DMS114 treated with DMSO at 0.1 percent for 48 hours (cell line): ENCODE results near the gene GIGYF2.
"Not testable (repeated sequence)": the region's sequence is repeated elsewhere in the genome, so short reads cannot be mapped to it uniquely, and the experiment has no call there.

Source experiments
- DNase-seq: peaks from one replicate; lab custom pipeline; 2025; ENCODE audit not compliant: unreplicated experiment; lab: John Stamatoyannopoulos, UW

GIGYF2 gene

DNA sequence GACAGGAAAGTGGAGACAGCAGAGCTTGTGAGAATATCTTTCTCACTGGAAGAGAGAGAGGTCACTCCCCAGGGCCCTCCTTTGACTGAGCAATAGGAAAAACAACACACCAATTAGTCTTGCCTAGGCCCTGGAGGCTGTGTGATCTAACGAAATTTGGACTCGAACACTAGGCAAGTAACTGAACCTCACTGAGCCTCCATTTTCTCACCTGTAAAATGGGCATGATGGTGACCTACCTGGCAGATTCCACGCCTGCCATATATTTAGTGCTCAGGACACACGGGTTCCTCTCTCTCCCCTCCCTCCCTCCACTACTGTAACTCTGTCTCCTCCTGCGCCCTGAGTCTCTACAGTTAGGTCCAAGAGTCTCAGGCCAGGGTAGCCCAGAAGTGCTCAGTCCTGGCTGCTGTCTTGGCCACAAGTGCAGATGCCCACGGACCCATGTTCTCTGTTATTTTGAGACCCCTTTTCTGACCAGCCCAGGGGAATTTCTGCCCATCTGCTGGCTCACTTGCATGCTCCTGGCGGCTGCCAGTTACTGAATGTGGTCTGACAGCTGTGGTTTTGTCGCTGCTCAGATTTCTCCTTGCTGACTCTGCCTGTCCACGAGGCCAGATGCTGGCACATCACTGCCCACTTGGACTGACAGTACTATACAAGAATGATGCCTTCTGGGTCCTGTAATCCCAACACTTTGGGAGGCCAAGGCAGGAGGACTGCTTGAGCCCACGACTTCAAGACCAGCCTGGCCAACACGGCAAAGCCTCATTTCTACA is 9.6 kb upstream of the GIGYF2 start:
- DNase-seq = no peak

DNA sequence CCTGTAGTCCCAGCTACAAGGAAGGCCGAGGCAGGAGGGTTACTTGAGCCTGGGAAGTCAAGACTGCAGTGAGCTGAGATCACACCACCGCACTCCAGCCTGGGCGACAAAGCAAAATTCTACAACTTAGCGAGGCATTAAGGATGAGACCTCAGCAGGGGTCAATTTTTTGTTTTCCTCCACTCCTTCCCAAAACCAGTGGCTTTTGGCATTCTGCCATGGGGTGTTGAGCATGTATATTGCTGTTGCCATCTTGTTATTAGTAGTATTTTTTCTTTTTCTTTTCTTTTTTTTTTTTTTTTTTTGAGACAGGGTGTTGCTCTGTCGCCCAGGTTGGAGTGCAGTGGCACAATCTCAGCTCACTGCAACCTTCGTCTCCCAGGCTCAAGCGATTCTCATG is 8.9 kb upstream of the GIGYF2 start:
- no peak for DNase-seq

DNA sequence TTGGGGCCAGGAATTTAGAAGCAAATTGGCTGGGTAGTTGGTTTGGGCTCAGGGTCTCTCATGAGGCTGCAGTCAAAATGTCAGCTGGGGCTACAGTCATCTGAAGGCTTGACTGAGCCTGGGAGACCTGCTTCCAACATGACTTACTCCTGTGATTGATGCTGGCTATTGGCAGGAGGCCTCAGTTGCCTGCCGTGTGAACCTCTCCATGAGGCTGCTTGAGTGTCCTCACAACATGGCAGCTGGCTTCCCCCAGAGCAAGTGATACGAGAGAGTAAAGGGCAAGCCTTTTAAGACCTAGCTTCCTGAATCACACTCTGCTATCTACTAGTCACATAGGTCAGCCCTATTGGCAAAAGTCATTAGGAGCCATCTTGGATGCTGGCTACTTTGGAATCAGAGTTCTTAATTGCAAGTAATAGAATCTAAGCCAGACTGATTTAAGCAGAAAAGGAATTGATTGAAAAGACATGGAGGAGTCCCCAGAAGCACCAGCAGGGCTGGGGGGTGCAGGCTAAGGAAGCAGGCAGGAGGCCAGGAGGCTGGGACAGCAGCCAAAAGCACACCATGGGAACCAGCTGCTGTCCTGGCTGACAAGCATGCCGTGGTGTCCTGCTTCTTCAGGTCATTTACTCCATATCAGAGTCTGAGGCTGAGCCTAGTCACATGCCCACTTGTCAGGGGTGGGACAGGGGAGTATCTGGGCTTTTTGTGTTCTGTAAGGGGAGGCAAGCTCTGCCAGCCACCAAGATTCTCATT is 7.8 kb upstream of the GIGYF2 start:
- DNase-seq = no peak

DNA sequence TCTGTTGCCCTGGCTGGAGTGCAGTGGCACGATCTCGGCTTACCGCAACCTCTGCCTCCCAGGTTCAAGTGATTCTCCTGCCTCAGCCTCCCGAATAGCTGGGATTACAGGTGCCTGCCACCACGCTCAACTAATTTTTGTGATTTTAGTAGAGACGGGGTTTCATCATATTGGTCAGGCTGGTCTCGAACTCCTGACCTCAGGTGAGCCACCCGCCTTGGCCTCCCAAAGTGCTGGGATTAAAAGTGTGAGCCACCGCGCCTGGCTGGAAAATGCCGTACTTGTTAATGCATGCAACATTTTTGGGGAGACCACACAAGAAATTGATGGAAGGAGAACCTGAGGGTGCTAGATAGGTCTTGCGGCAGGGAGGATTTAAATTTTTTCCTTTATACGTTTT is 6.0 kb upstream of the GIGYF2 start:
- DNase-seq = not testable (repeated sequence)

DNA sequence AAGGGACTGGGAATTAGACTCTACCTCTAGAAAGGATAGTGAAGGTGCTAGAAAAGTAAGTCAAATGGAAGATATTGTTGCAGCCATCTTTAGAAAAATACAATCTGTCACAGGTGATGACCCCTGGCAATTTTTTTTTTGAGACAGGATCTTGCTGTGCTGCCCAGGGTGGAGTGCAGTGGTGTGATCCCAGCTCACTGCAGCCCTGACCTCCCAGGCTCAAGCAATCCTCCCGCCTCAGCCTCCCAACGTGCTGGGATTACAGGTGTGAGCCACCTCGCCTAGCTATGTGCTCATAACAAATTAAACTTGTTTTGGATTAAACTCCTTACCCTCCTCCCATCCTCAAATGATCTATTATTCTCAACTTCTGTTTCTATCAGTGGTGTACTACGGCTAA is 3.8 kb upstream of the GIGYF2 start:
- no peak for DNase-seq

DNA sequence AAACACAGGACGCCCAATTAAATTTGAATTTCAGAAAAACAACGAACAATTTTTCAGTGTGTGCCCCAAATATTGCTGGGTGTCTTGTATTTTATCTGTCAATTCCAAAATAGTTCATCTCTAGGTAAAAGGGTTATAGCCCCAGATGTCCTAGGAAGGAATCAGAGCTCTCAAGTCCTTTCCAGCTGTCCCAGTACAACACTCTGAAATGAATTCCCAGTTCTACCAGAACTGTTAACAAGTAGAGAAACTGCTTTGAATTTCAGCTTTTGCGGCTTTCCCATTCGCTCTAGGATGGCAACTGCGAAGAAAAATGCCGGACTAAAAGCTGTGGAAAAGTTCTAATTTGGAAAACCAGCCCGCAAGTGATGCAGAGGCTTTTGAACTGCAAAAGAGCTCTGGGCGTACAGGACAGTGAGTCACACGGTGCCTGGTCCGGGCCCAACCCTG is 497 bp upstream of the GIGYF2 start:
- no peak for DNase-seq

DNA sequence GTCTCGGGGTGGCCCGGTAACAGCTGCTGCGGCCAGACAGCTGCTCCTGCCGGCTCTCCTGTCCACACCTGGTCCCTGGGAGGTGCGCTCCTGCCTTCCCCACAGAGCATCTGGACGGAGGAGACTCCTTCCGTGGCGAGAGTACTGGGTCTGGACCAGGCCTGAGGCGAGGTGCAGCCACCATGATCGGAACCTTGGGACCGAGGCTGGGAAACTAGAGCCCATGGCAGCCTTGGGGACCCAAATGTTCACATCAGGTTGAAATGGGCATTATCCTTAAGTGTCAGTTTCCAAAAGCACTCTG is 628 bp downstream of the GIGYF2 start:
- DNase-seq = no peak

DNA sequence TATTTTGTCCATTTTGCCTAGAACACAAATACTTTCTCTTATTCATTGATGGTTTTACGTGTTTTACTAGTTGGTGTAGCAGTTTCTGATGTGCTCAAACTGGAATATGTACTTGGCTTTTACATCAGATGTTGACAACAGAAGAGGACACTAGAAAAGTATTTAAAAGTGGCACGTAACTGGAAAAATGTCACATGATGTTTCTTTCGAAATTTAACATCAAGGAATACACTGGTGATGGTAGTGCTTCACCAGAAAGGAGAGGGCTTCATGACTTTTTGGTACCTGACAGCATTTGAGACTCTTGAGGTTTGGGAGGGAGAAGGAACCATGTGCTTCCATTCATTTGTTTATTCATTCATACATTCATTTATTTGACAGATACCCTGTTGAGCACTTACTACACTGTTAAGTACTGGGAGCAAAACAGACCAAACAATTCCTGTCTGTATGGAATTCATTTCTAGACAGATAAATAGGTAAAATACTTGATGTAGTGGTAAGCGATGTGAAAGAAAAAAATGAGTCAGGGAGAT is 1.5 kb downstream of the GIGYF2 start:
- no peak for DNase-seq

DNA sequence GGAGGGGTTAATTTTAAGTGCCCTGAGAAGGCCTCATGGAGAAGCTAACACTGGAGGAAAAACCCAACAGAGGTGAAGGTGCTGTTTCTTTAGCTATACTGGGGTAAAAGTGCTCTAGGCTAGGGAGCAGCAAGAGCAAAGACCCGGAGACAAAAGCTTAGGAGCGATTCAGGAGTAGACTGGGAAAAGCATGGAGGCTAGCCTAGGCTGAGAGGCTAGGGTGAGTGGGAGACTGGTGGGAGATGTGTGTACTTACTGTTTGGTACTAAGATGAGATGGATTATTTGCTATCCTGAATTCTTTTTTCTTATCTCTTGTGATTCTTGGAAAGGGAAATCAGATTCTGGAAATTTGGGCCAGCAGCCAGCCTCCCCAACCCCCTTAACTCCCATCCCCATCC is 2.0 kb downstream of the GIGYF2 start:
- DNase-seq = no peak

DNA sequence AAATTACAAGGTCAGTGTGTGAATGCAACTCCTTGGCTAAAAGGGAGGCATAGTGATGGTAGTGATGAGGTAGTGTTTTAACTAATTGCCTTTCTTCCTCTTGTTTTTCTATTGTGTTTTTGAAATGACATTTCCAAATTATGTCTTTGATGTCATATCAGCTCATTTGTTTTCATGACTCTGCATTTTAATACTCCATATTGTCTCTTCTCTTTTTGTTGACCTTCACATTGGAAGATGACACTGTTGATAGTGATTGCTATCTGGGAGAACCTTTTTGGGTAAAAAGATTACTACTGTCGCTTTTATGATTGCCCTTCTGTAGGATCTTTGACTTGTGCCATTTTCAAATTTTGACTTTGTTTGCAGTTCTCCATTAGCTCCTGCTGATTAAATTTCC is 3.0 kb downstream of the GIGYF2 start:
- DNase-seq = no peak

DNA sequence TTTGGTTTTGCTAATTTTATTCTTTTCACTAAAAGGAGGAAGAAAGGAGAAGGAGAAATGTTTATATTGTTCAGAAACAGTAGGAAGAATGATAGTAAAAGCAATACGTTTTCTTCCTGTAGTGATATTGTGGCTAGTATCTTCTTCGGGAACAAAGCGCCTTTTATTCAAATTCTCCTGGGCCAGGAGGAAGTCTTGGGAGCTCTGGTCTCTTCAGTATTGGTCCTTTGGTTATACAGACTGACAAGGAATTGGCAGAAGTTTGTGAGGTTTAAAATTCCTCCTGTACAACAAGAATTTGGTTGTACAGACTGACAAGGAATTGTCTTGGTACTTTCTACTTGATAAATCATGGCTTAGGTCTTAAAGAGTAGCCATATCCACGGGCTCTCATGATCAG is 9.9 kb downstream of the GIGYF2 start:
- no peak for DNase-seq

DNA sequence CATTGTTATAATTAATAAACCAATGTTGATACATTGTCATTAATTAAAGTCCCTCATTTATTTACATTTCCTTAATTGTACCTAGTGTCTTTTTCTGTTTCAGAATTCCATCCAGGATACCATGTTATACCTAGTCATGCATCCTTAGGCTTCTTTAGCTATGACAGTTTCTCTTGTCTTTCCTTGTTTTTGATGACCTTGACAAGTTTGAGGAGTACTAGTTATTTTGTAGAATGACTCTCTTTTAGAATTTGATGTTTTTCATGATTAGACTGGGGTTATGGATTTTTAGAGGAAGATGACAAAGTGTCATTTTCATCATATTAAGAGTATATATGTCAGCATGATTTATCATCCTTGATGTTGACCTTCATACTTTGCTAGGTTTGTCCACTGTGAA is 16.4 kb downstream of the GIGYF2 start:
- no peak for DNase-seq

DNA sequence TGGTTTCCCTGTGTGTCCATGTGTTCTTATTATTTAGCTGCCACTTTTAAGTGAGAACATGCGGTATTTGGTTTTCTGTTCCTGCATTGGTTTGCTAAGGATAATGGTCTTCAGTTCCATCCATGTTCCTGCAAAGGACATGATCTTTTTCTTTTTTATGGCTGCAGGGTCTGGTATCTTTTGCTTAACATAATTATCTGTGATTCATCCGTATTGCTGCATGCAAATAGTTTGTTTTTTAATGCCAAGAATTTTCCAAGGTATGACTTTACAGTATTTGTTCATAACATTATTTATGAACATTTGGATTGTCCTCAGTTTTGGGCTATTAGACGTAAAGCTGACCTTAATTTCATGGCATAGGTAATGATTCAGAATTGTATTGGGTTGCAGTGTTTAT is 17.8 kb downstream of the GIGYF2 start:
- no peak for DNase-seq

DNA sequence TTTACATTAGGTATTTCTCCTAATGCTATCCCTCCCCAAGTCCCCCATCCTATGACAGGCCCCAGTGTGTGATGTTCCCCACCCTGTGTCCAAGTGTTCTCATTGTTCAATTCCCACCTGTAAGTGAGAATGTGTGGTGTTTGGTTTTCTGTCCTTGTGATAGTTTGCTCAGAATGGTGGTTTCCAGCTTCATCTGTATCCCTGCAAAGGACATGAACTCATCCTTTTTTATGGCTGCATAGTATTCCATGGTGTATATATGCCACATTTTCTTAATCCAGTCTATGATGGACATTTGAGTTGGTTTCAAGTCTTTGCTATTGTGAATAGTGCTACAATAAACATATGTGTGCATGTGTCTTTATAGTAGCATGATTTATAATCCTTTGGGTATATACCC is 22.9 kb downstream of the GIGYF2 start:
- DNase-seq = not testable (repeated sequence)

DNA sequence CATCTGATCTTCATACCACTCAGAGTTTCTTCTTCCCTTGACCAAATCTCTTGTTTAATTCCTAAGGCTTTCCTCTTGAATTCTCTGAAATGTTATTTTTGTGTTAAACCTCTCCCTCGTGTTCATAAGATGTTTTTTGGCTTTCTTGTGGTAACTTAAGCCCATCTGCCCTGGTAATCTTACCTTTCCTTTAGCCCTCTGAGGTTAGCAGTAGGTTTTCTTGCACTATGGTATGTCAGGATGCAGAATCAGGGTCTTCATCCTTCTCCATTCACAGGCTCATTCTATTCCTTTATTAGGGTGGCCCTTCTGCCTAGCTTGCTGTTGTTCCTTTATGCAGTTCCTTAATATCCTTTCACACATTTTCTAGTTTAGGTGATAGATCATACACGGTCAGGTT is 24.1 kb downstream of the GIGYF2 start:
- no peak for DNase-seq

DNA sequence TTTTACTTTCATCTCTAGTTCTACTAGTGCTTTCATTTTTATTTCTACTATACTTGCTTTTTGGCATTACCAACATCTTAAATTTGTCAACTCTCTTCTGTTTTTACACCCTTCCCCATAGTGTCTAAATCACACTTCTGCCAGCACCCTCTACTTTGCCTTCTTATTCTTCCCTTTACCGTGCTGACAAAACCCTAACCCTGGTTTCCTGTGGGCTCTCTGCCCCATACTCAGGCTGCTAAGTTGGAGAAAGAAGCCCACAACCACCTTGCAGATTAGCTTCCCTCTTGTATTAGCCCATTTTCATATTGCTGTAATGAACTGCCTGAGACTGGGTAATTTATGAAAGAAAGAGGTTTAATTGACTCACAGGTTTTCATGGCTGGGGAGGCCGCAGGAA is 24.8 kb downstream of the GIGYF2 start:
- DNase-seq = no peak

DNA sequence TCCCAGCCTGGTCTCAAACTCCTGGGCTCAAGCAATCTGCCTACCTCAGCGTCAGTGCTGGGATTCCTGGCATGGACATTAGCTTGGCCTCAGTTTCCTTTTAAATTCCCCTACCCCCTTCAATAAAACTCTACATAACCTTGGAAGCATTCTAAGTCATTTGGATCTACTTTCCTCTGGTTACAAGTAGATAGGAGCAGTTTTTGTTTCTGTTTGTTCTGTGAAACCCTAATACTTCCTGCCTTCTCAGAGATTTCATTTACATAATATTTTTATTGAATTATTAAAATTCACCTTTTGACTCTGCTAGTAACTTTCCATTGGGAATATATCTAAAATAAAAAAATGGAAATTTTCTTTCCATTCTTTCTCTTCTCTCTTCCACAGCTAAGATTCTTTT is 25.9 kb downstream of the GIGYF2 start:
- no peak for DNase-seq

DNA sequence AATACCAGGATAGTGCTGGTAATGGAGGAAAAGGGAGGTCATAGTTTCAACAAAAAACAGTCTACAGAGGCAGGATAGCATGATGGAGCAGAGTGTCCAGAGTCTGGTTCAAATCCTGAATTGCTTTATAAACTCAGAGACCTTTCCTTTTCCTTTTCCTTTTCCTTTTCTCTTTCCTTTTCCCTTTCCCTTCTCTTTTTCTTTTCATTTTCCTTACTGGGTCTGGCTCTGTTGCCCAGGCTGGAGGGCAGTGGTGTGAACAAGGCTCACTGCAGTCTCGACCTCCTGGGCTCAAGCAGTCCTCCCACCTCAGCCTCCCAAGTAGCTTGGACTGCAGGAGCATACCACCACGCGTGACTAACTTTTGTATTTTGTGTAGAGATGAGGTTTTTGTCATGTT is 31.7 kb downstream of the GIGYF2 start:
- no peak for DNase-seq

DNA sequence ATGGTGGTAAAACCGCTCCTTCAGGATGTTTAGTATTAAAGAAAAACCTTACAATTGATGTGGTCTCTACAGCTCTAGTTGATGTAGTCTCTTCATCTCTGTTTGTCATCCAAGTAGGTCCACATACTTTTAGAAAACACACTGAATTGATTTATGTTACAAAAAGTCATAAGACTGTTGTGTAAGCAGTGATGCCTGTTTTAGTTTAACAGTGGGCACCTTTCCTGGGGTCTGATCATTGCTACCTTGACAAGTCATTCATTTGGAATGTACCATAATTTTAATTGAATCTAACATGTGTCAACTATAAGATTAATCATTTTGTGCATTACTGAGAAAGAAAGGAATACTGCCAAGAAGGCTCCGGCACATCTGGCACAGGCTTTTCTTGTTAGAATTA is 34.3 kb downstream of the GIGYF2 start:
- DNase-seq = no peak

DNA sequence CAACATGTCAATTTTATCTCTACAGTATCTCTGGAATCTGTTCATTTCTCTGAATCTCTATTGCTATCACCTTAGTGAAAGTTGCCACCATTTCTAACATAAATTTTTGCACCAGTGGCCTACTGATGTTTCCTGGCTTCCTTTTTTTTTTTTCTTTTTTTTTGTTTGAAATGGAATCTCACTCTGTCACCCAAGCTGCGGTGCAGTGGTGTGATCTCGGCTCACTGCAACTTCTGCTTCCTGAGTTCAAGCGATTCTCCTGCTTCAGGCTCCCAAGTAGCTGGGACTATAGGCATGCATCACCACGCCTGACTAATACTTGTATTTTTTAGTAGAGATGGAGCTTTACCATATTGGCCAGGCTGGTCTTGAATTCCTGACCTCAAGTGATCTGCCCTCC is 44.2 kb downstream of the GIGYF2 start:
- no peak for DNase-seq

DNA sequence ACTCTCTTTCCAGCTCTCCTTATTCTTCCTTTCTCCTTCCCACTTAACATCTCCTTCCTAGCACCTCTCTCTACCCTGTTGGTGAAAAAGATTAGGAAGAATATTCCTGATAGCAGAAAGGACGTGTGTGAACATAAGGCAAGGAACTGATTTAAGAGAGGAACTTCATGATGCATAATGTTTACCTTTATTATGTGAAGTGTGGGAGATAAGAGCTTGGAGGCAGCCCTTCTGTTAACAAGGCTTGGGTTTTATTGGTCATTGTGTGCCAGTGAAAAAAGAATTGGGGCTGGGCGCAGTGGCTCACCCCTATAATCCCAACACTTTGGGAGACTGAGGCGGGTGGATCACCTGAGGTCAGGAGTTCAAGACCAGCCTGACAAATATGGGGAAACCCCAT is 44.8 kb downstream of the GIGYF2 start:
- no peak for DNase-seq

DNA sequence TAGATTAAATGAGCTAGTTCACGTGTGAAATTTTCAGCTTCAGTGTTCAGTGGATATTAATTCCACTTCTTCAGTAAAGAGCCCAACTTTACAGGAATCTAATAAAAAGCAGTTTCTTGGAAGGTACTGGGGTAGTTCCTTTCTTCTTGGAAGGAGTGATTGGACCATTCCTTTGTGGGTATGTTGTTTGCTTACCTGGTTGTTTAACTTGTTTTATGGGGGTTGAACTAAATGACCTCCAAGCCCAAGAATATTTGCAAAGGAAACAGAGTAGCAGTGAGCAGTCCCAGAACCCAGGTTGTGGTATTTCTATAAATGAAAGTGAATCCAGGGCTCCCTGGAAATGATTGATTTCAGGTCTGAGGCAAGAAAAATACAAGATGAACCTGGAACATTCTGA is 47.8 kb downstream of the GIGYF2 start:
- DNase-seq = no peak

DNA sequence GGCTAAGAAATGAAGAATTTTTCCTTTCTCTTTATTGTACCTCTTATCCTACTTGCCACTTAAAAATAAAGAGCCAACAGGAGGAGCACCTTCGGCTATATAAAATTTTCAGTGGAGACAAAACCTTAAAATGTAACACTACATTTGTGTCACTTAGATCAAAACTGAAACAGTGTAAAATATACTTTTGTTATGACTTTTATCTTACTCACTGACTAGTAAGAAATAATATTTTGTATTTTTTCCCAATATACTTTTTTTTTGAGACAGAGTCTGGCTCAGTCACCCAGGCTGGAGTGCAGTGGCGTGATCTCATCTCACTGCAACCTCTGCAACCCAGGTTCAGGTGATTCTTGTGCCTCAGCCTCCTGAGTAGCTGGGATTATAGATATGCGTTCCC is 50.9 kb downstream of the GIGYF2 start:
- no peak for DNase-seq
